GM21737 (cell line): ENCODE data around the gene EDRF1.

Experiments used
- ATAC-seq: cut with Tn5 transposase; IDR thresholded peaks from one replicate; pipeline ENCODE4 v1.9.1; 2021; ENCODE audit warnings: mild to moderate bottlenecking, moderate library complexity; ENCODE audit not compliant: unreplicated experiment

EDRF1 gene

DNA sequence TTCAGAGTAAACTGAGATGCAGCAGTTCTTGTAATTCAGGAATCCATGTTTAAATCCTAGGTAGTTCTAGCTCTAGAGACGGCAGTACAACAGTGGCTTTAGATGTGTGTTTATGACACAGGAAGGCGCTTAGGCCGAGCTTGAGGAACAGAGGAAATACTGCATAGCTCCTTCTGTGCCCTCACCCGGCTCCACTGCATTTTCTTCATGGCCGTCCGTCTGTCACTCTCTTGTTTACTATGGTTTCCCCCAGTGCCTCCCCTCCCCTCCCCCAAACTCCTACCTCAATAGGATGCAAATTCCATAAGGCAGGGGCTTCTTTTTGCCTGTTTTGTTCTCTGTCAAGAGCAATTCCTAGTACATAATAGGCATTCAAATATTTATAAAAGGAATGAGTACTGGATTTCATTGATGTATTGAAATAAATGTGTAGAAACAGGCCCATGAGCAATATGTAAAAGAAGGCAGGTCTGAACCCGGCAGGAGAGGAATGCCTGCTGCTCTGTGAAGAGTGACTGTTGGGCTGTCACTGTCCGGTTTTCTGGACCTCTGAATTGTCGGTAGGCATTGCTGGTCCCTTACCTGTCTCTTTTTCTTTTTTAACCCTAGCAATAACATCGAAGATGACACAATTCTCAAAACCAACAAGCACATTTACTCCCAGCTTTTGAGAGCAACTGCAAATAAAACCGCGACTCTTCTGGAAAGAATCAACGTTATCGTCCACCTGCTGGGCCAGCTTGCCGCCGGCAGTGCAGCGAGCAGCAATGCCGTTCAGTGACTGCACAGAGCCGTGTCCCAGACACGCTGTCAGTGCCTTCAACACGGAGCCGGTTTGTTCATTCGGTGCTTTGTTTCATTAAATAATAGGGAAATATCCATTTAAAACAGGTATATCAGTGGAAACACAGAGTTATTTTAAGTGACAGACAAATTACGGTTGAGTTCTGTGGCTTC lies 43.5 kb downstream of the EDRF1 start:
- ATAC-seq: no peak

- no peak for ATAC-seq
These were observed 46.3 kb downstream of the EDRF1 start for GRCh38 chr10:125765835-125766234.

GRCh38 chr10:125766511-125766910 lies 47.0 kb downstream of the EDRF1 start:
- no peak for ATAC-seq

DNA sequence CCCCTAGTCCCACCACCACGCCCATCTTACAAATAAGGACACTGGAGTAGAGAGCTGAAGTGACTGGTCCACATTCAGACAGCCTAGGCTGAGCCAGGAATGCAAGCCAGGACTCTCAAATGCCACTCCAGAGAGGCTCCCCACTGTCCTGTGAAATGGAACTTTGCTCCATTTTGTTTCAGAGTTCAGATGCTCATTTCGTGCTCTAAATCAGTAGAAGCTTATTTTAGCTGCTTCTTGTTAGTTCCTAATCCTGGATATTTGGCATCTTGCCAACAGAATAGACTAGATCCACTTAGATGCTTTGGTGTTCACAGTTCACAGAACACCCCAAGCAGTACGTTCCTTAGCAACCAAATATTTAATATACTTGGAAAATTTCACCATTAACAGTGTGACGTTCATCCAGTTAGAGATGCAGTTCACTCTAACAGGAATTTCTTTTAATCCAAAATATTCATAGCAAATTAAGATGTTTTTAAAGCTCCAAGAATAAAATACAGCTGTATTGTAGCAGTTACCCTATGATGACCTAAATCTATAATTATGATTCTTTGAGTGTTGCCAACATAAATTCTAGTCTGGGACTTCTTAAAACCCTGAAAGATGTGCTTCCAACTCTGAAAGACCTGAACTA lies 48.8 kb downstream of the EDRF1 start:
- no peak for ATAC-seq

GRCh38 chr10:125769175-125769574 lies 49.7 kb downstream of the EDRF1 start:
- ATAC-seq: no peak

- no peak for ATAC-seq
These were observed 51.3 kb downstream of the EDRF1 start for GRCh38 chr10:125770844-125771243.

- ATAC-seq: no peak
These were observed 52.8 kb downstream of the EDRF1 start for GRCh38 chr10:125772112-125772863.

- no peak for ATAC-seq
These were observed 53.3 kb downstream of the EDRF1 start for GRCh38 chr10:125772864-125773180.

GRCh38 chr10:125773687-125774543 lies 54.4 kb downstream of the EDRF1 start:
- no peak for ATAC-seq

DNA sequence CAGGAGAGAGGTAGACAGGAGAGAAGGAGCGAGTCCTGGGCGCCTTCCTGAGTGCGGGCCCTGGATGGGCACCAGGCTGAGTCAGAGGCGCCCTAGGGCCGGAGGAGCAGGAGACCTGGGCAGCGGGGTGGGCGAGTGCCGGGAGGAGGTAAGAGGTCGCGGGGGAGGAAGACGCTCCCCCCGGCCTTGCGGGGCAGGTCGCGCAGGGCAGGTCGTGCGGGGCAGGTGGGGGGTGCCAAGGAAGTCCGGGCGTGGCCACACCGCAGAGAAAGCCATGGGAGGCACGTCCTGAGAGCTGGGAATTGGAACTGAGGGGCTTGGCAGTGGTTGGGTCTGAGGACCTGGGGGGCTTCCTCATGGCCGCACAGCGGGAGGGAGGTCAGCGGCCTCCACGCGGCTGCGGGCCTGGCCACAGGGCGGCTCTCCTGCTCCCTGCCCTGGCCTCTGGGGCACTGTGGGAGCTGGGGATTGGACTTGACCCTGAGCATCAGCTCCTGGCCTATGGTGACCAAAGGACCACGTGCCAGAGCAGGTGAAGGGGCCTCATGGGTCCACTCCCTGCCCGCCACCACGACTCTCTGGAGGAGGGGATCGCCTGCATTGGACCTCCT lies 55.2 kb downstream of the EDRF1 start:
- no peak for ATAC-seq

DNA sequence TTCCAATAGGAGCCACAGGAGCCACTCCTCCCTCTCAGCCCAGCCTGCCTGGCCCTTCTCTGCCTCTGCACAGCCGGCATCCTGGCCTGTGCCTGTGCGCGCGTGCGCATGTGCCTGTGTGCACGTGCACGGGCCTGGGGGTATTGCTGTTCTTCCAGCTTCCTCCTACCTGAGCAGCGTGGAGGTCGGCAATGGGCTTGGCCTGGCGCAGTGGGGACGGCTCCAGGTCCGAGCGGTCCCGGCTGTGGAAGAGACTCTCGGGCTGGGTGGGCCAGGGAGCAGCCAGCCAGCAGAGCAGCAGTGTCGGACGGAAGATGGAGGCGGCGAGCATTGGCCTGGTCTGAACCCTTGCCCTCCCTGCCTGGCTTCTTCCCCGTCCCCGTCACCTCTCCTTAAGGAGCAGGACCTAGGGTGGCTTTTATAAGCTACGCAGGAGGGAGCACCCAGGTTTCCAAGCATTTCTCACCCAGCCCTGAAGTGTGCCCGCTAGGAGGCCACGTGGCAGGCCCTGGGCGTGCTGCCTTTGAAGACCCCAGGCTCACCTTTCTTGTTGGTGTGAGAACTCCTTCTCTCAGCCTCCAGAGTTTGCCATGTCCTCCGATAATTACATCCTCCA lies 56.1 kb downstream of the EDRF1 start, which contains the start of gene MMP21:
MMP21 (minus strand) TSS at position 331 of the 616 bp plus-strand sequence; CDS start at position 331, 0 bp downstream.
- ATAC-seq: no peak

DNA sequence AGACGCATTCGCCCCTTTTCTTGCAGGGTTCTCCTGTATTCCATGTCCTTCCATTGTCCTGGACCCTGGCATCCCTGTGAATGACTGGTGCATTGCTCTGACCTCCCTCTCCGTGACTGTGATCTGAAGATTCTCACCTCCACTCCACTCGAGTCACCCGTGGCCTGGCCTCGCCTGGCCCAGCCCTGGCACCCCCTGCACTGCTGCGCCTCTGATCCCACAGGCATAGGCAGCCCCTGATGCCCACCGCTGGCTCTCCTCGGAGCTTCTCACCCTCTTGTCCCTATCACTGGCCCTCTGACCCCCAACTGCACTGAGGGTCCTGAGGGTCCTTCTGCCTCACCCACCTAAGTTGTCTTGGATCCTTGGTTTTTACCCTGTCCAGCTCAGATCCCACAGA lies 58.3 kb downstream of the EDRF1 start:
- no peak for ATAC-seq

DNA sequence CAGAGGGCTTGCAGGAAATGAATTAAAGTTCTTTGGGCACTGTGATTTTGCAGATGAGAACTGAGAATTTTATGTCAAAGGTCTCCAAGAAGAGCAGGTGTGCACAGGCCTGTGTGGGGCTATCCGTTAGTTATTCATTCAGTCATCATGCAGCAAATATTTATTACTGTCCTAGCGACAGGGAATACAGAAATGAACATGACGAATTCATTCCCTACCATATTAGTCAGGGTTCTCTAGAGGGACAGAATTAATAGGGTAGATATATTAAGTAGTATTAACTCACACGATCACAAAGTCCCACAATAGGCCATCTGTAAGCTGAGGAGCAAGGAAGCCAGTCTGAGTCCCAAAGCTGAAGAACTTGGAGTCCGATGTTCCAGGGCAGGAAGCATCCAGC lies 59.0 kb downstream of the EDRF1 start:
- no peak for ATAC-seq

- no peak for ATAC-seq
These were observed 60.2 kb downstream of the EDRF1 start for GRCh38 chr10:125779403-125780327.

GRCh38 chr10:125781374-125781773 lies 61.9 kb downstream of the EDRF1 start:
- ATAC-seq: no peak

GRCh38 chr10:125782054-125782453 lies 62.5 kb downstream of the EDRF1 start:
- no peak for ATAC-seq

GRCh38 chr10:125782616-125783015 lies 63.1 kb downstream of the EDRF1 start:
- no peak for ATAC-seq

DNA sequence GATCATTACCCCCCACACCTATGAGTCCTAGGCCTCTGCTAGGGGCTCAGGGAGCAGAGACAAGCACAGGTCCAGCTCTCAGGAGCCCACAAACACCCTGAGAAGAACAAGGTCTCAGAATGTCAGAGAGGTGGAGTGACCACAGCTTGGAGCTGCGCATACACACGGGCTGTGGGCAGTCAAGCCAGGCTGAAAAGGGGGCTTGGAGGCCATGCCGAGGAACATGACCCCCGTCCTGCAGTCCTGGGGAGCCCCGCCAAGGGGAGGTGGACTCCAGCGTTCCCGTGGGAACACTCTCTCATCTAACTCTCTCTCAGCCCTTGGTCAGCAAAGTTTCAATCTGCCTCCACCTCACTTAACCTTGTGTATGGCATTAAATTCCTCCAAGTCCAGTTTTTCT lies 63.9 kb downstream of the EDRF1 start:
- ATAC-seq: no peak

DNA sequence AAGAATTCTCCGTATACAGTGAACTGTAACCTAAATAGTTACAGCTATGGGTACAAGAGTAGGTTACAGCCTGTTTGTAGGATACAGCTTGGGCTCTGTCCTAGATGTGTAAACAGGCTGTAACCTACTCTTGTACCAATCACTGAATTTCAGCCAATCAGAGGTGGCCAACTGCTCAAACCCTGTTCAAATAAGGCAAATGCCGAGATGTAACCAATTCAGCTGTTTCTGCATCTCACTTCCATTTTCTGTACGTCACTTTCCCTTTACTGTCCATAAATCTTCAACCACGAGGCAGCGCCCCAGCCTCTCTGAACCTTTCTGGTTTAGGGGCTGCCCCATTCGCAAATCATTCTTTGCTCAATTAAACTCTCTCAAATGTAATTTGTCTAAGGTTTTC lies 64.4 kb downstream of the EDRF1 start:
- ATAC-seq: peak; percentile 77
